GM12801 (cell line): ENCODE results near the gene THADA.

Experiments used
- TF ChIP-seq, protein P1 (sequence below): IDR thresholded peaks from one replicate; pipeline ENCODE4 v1.5.1; 2011; ENCODE audit warnings: control low read depth; ENCODE audit not compliant: insufficient read length; ENCODE audit errors: extremely low read depth

Gene THADA

DNA sequence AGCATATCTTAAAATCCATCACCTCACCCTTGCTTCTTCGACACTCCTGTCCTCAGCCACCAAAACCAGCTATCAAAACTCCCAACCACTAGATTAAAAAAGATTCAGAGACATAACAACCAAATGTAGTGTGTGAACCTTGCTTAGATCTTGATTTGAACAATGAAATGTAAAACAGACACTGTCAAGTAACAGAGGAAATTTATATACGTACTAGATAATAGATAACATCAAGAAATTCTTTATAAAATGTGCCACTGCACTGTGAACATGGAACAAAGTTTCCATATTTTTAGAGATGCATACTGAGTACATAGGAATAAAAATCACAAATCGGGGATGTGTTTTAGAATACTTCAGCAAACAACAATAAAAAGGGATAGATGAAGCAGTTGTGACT, 86.0 kb downstream of the THADA start:
- TF ChIP-seq, protein P1, sequence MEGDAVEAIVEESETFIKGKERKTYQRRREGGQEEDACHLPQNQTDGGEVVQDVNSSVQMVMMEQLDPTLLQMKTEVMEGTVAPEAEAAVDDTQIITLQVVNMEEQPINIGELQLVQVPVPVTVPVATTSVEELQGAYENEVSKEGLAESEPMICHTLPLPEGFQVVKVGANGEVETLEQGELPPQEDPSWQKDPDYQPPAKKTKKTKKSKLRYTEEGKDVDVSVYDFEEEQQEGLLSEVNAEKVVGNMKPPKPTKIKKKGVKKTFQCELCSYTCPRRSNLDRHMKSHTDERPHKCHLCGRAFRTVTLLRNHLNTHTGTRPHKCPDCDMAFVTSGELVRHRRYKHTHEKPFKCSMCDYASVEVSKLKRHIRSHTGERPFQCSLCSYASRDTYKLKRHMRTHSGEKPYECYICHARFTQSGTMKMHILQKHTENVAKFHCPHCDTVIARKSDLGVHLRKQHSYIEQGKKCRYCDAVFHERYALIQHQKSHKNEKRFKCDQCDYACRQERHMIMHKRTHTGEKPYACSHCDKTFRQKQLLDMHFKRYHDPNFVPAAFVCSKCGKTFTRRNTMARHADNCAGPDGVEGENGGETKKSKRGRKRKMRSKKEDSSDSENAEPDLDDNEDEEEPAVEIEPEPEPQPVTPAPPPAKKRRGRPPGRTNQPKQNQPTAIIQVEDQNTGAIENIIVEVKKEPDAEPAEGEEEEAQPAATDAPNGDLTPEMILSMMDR, result no peak

DNA sequence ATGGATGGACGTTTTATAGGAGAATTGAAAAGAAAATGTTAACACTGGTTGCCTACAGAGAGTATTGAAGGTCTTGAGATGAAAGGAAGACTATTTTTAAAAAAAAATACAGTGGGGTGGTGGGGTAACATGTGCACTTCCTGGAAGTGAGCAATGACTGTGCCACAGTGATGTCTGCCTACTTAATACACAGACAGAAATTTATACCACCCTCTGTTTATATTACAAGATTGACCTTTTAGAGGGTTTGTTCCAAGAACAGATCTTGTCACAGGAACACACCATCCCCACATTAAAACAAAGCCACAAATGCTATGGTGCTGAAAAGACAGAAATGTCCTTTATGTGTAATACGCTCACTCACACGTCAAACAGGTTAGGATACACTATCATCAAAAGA, 87.6 kb downstream of the THADA start:
- TF ChIP-seq, protein P1, result no peak

DNA sequence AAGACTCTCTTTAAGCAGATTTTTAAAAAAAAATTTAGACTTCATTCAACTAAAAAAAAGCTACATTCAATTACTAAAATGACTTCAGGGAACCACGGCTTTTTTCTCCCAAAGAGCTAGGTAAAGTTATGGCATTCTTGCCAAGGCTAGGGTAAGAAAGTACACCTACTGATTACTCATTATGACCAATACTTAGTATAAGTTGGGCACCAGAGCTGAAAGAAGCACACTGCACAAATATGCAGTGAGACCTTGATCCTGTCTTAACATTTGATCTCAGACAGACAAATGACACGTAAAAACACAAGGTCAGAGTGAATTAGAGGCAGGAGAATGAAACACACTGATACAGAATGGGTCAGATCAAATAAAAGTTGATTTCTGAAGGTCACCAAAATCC, 88.7 kb downstream of the THADA start:
- TF ChIP-seq, protein P1, result no peak

DNA sequence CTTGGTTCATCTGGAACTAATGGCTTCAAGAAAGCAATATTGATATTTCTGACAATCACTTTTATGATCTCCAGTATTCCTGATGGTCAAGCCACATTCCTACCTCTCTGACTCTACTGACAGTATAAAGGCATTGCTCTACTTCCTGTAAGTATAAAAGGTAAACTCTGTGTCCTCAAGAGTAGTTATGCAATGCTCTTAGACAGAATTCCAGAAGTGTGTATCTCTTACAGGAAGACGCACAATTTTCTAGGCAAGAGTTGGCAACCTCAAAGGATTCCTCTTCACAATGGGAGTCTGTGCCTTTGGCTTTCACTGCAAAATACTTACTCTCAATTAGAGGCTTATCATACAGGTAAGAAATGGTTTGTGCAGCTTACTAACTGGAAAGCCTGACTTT, 100.1 kb downstream of the THADA start:
- TF ChIP-seq, protein P1, result no peak

DNA sequence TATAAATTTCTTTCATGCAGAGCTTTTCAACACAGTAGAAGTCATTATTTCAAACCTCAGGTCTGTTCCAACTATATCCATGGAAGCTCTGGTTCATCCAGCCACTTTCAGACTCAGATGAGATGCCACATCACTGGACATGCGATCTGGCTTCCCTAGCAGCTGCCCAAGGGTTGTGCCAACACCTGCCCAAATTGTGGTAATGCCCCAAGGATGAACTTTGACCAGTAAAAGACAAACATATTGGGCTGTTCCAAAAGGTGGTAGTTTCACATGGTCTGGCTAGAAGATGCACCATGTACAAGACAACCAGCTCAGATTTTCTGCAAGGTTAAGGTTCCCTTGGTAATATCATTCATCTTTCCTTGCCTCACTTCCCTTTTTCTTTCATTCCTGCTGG, 101.9 kb downstream of the THADA start:
- TF ChIP-seq, protein P1, result no peak

DNA sequence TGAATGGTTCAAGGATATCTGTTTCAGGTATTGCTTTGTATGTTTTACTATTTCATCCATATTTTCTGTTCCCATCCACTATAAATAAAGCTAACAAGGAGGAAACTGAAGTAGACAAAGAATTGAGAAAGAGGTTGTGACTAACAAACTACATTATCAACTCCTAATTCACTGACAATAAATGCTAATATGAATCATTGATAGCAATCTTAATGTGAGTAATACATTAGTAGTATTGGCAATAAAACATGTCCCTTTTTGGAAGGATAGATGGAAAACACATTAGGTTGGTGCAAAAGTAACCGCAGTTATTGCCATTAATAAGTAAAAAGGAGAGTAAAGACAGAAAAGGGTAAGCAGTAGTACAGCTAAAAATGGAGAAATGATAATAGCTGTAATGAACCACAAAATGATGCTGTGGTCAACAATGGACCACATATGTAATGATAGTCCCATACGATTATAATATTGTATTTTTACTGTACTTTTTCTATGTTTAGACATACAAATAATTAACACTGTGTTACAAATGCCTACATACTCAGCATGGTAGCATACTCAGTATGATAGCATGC, 104.7 kb downstream of the THADA start:
- TF ChIP-seq, protein P1, result no peak

DNA sequence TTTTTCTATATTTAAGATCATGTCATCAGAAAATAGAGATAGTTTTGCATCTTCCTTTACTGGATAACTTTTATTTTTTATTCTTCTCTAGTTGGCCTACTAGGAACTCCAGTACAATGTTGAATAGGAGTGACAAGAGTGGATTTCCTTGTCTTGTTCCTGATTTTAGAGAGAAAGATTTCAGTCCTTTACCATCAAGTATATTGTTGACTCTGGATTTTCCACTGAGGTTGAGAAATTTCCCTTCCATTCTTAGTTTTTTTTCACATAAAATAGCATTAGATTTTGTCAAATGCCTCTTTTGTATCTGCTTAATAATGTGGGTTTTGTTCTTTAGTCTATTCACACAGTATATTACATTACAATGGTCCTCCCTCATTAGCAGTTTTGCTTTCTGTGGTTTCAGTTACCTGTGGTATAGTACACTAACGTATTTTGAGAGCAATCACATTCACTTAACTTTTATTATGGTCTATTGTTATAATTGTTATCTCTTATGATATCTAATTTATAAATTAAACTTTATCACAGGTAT, 105.5 kb downstream of the THADA start:
- TF ChIP-seq, protein P1, result no peak
